Hematopoietic multipotent progenitor cell treated with erythropoietin and hydrocortisone succinate and interleukin-3 and kit ligand, for 15 days (in vitro differentiated cells): ENCODE results near the gene B3GNT9.

Experiments used
- DNase-seq: peaks from one replicate; pipeline ENCODE4 v3.0.0-alpha.2; 2015; ENCODE audit warnings: low spot score

B3GNT9 gene

GRCh38 chr16:67166598-67167168, 15.9 kb upstream of the B3GNT9 start:
- no peak for DNase-seq

GRCh38 chr16:67166110-67166547, 15.3 kb upstream of the B3GNT9 start:
- DNase-seq: no peak

DNA sequence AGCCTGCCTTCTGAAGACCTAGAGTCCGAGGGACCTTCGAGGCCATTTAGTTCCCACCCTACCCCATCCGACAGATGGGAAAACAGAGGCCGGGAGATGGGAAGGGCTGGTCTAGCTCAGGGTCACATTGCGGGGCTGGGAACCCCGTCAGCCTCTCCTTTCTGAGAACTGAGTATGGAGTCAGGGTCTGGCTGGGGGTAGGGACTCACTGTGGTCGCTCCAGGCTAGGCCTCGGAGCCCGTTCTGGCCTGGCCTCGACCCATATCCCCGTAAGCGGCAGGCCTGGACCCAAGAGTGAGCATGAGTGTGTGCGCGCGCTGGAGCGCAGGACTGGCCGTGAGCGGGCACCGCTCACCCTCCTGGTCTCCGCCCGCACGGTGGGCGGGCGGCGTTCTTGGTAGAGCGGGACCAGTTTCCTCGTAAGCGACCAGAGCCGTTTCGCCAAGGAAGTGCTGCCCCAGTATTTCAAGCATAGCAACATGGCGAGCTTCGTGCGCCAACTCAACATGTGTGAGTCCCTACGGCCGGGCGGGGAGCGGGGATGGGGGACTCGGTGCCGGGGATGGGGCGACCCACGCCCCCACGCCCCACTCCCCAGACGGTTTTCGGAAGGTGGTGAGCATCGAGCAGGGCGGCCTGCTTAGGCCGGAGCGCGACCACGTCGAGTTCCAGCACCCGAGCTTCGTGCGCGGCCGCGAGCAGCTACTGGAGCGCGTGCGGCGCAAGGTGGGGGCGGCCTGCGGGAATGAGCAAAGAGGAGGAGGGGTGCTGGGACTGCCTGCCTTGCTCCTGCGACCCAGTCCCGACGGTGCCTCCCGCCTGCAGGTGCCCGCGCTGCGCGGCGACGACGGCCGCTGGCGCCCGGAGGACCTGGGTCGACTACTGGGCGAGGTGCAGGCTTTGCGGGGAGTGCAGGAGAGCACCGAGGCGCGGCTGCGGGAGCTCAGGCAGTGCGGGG, 14.6 kb upstream of the B3GNT9 start:
- no peak for DNase-seq

DNA sequence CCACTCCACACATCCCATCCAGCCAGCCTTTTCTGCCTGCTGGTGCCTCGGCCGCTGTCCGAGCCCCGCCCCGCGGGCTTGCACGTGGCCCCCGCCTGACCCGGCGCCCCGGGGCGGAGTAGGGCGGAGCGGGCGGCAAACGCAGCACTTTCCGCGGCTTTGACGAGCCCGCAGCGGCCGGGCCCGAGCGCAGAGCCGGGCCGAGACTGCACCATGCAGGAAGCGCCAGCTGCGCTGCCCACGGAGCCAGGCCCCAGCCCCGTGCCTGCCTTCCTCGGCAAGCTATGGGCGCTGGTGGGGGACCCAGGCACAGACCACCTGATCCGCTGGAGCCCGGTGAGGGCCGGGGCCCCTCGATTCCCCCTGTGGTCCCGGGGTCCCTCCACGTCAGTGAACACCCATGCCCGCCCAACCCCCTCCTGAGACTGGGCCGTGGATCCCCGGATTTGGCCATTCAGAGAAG, 13.8 kb upstream of the B3GNT9 start, which contains the start of gene HSF4:
Gene HSF4 (plus strand): TSS at position 147 of the 463 bp plus-strand sequence. CDS start 67 bp downstream, at position 214.
- no peak for DNase-seq

DNA sequence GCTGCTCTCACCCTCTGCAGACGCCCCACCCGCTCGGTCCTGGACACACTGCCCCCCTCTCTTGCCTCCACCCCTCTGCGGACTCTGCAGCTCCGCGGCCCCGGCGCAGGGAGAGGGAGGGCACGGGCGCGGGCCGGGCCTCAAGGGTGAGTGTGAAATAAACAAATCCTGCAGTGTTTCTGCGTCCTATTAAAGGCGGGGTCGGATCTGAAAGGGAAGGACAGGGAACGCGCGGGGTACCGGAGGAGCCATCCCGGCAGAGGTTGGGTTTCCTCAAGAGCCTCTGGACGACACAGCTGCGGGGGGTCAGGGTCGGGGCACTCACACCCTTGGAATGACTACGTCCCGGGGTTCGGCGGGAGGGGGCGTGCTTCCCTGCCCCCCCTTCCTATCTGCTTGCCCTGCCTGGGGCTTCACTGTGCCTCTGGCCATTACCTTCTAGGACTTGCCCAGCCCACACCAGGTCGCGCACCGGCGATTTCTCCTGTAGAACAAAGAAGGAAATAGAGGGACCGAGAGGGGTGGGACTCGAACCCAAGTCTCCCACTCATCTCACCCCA, 13.3 kb upstream of the B3GNT9 start:
- no peak for DNase-seq

GRCh38 chr16:67163164-67163998, 12.6 kb upstream of the B3GNT9 start:
- DNase-seq: no peak

DNA sequence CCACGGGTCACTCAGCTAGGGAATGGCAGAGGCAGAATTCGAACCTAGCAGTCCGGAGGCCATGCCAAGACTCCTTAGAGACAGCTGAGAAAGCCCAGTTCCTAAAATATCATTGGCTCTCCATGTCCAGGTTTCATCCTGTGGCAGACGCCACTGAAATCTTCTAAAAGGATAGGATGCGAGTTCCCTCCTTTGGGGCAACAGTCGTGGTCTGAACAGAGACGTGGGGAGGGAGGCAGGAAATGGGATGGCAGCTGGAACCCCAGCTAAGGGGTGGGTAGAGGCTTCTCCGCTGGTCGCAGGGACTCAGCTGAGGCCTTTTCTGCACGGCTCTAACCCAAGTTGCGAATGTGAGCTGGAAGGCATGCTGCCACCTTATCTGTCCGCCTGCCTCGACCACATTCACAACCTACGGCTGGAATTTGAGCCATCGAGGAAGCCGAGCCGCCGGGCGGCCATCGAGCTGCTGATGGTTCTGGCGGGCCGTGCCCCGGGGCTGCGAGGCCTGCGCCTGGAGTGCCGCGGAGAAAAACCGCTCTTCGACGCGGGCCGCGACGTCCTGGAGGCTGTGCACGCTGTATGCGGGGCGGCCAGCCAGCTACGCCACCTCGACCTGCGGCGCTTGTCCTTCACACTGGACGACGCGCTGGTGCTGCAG, 11.8 kb upstream of the B3GNT9 start:
- no peak for DNase-seq

DNA sequence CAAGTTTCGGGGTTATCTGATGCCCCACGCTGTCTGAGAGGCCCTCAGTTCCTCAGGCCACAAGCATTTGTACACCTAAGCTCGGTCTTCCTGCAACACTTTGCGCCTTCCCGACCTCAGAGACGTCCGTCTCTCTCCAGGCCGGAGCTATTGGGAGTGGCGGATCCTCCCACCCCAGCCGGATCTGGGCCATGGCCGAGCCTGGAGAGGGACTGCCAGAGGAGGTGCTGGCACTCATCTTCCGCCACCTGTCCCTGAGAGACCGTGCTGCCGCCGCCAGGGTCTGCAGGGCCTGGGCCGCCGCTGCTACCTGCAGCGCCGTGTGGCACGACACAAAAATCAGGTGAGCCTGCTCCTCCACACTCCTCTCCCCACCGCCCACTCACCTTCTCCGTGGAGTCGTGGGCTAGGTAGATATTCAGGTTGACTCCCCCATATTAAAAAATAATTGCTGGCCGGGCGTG, 10.8 kb upstream of the B3GNT9 start:
- no peak for DNase-seq

- peak; percentile 36 for DNase-seq
Measured at GRCh38 chr16:67158637-67159600, 8.1 kb upstream of the B3GNT9 start.

- DNase-seq: no peak
Measured at GRCh38 chr16:67157892-67158635, 7.3 kb upstream of the B3GNT9 start.

GRCh38 chr16:67157106-67157748, 6.4 kb upstream of the B3GNT9 start:
- DNase-seq: no peak

GRCh38 chr16:67156143-67156844, 5.5 kb upstream of the B3GNT9 start:
- no peak for DNase-seq

DNA sequence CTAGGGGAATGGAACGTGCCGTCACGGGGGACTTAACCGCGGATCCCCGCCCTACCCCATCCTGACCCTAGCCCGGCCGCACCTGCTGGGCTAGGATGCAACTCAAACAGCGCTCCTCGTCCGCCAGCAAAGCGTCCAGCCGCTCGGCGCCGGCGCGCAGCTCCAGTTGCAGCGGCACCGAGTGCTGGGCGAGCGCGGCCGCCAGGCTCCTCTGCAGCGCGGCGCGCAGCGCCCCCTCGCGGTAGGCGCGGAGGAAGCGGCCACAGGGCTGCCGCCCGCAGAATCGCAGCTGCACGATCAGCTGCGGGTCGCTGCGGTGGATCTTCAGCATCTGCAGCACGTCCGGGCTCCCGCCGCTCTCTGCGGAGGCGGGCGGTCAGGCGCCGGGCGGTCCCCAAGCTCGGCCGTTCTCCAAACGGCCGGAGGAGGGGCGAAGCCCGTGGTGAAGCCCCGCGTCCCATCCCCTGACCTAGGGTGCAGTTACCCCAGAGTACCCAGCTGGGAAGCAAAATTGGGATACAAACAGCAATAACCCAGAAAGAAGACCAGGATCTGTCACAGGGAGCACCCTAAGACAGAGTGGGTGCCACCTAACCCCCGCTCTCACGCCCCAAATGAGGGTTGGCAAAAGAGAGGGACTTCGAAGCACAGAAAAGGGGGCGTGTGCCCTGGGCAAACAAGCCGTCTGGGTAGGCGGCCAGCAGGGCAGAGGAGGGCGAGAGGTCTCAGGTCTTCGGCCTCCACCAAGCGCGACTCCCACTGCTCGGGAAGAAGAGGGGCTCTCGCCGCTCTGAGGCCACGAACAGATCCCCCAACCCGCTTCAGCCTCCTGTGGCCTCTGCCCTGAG, 4.7 kb upstream of the B3GNT9 start:
- DNase-seq: peak; percentile 78

GRCh38 chr16:67154578-67155294, 3.9 kb upstream of the B3GNT9 start:
- no peak for DNase-seq

GRCh38 chr16:67151431-67152097, 766 bp upstream of the B3GNT9 start:
- DNase-seq: no peak
